ENCODE measurements around the gene EMCN.

DNA sequence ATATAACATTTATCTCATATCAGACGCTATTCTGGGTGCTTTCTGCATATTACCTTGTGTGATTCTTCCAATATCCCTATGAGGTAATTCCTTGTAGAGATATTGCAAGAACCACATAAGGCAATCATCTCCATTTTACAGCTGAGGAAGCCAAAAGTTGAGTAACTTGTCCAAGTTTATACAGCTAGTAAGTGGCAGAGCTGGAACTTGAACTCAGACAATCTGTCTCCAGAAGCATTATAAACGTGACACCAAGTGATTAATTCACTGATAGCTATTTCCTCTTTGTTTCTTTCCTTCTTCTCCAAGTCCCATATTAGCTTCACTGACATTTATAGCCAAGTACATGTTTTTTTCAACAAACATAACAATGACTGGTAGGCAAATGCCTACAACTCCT, 7.3 kb downstream of the EMCN start:
- TF ChIP-seq POLR2A (IDR thresholded peaks at IDR 0.05), result no peak
- TF ChIP-seq, protein P1, sequence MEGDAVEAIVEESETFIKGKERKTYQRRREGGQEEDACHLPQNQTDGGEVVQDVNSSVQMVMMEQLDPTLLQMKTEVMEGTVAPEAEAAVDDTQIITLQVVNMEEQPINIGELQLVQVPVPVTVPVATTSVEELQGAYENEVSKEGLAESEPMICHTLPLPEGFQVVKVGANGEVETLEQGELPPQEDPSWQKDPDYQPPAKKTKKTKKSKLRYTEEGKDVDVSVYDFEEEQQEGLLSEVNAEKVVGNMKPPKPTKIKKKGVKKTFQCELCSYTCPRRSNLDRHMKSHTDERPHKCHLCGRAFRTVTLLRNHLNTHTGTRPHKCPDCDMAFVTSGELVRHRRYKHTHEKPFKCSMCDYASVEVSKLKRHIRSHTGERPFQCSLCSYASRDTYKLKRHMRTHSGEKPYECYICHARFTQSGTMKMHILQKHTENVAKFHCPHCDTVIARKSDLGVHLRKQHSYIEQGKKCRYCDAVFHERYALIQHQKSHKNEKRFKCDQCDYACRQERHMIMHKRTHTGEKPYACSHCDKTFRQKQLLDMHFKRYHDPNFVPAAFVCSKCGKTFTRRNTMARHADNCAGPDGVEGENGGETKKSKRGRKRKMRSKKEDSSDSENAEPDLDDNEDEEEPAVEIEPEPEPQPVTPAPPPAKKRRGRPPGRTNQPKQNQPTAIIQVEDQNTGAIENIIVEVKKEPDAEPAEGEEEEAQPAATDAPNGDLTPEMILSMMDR (IDR thresholded peaks at IDR 0.05), result no peak
